Liver (tissue), 9 donors: ENCODE results near the gene CCSER2. TPM values are rescaled to one million over a fixed set of nuclear protein-coding genes. Genes with fewer than 3 reads are reported as not detected.

Source experiments
- DNase-seq: peaks from one replicate; pipeline ENCODE4 v3.0.0-alpha.2; 2017; ENCODE audit warnings: low spot score
- H3K27ac ChIP-seq, 2 donors: one replicate each; pipeline ENCODE4 v1.7.0; 2013; ENCODE audit warnings: inconsistent platforms in 2 of 2, low read length in 2 of 2, control low read depth in 1 of 2, low read depth in 1 of 2, mild to moderate bottlenecking in 1 of 2
- H3K27me3 ChIP-seq, 4 donors: one replicate each; pipeline versions ENCODE4 v1.6.1 to v1.7.0; 2013; ENCODE audit warnings: low read length in 3 of 4, inconsistent platforms in 1 of 4, mild to moderate bottlenecking in 1 of 4, moderate library complexity in 1 of 4; ENCODE audit not compliant: control insufficient read depth in 4 of 4, insufficient read depth in 4 of 4
- H3K36me3 ChIP-seq, 4 donors: one replicate each; pipeline versions ENCODE4 v1.6.1 to v1.7.0; 2013; ENCODE audit warnings: low read length in 3 of 4, mild to moderate bottlenecking in 3 of 4, low read depth in 1 of 4, moderate library complexity in 1 of 4; ENCODE audit not compliant: control insufficient read depth in 4 of 4, insufficient read depth in 3 of 4
- H3K4me1 ChIP-seq, 4 donors: one replicate each; pipeline versions ENCODE4 v1.6.1 to v1.7.0; 2013; ENCODE audit warnings: low read length in 3 of 4, mild to moderate bottlenecking in 3 of 4, moderate library complexity in 1 of 4; ENCODE audit not compliant: control insufficient read depth in 4 of 4, insufficient read depth in 4 of 4
- H3K4me3 ChIP-seq, 3 donors: one replicate each; pipeline versions ENCODE4 v1.6.1 to v1.7.0; 2013; ENCODE audit warnings: low read length in 3 of 3, control low read depth in 1 of 3, low read depth in 1 of 3, mild to moderate bottlenecking in 1 of 3
- H3K9ac ChIP-seq, 2 donors: one replicate each; pipeline ENCODE4 v1.7.0; 2013; ENCODE audit warnings: low read length in 2 of 2, mild to moderate bottlenecking in 2 of 2, moderate library complexity in 2 of 2, control low read depth in 1 of 2, low read depth in 1 of 2
- H3K9me3 ChIP-seq, 4 donors: one replicate each; pipeline versions ENCODE4 v1.6.1 to v1.7.0; 2013; ENCODE audit warnings: low read length in 3 of 4; ENCODE audit not compliant: control insufficient read depth in 4 of 4
- ATF3 ChIP-seq: IDR thresholded peaks from 2 replicates; pipeline ENCODE4 v1.6.1; 2016; ENCODE audit warnings: antibody characterized with exemption
- CTCF ChIP-seq: fragments of 150-350 bp; IDR thresholded peaks from 2 replicates; pipeline ENCODE4 v1.5.1; 2017; ENCODE audit warnings: improper control_type of control experiment, low read depth, low read length; ENCODE audit not compliant: missing input control
- EGR1 ChIP-seq, 2 donors: IDR thresholded peaks; 2 replicates each; pipeline ENCODE4 v1.6.1; 2016 to 2018; ENCODE audit warnings: antibody characterized with exemption in 2 of 2, low read depth in 2 of 2
- FOXA1 ChIP-seq: IDR thresholded peaks from 2 replicates; pipeline ENCODE4 v1.6.1; 2016; ENCODE audit warnings: antibody characterized with exemption
- FOXA2 ChIP-seq: IDR thresholded peaks from 2 replicates; pipeline ENCODE4 v1.6.1; 2016; ENCODE audit warnings: antibody characterized with exemption
- GABPA ChIP-seq, 2 donors: IDR thresholded peaks in 1 of 2; conservative IDR thresholded peaks in 1 of 2; 2 replicates each; pipeline ENCODE4 v1.6.1; 2016; ENCODE audit warnings: antibody characterized with exemption in 2 of 2, mild to moderate bottlenecking in 1 of 2, moderate library complexity in 1 of 2
- HNF4A ChIP-seq, 2 donors: conservative IDR thresholded peaks; 2 replicates each; pipeline ENCODE4 v1.6.1; 2016; ENCODE audit warnings: antibody characterized with exemption in 2 of 2, mild to moderate bottlenecking in 2 of 2
- HNF4G ChIP-seq: IDR thresholded peaks from 2 replicates; pipeline ENCODE4 v1.6.1; 2016; ENCODE audit warnings: antibody characterized with exemption
- MAX ChIP-seq: IDR thresholded peaks from 2 replicates; pipeline ENCODE4 v1.6.1; 2016; ENCODE audit warnings: antibody characterized with exemption
- NR2F2 ChIP-seq: IDR thresholded peaks from 2 replicates; pipeline ENCODE4 v1.6.1; 2016; ENCODE audit warnings: antibody characterized with exemption
- RAD21 ChIP-seq, 2 donors: IDR thresholded peaks; 2 replicates each; pipeline ENCODE4 v1.6.1; 2016; ENCODE audit warnings: antibody characterized with exemption in 2 of 2, mild to moderate bottlenecking in 2 of 2
- REST ChIP-seq: IDR thresholded peaks from 2 replicates; pipeline ENCODE4 v1.6.1; 2016; ENCODE audit warnings: antibody characterized with exemption, mild to moderate bottlenecking
- RXRA ChIP-seq, 2 donors: IDR thresholded peaks; 2 replicates each; pipeline ENCODE4 v1.6.1; 2017 to 2018; ENCODE audit warnings: antibody characterized with exemption in 2 of 2, mild to moderate bottlenecking in 1 of 2
- SP1 ChIP-seq: IDR thresholded peaks from 2 replicates; pipeline ENCODE4 v1.6.1; 2018; ENCODE audit warnings: antibody characterized with exemption, mild to moderate bottlenecking
- TAF1 ChIP-seq: conservative IDR thresholded peaks from 2 replicates; pipeline ENCODE4 v1.6.1; 2016; ENCODE audit warnings: antibody characterized with exemption, mild to moderate bottlenecking
- YY1 ChIP-seq: IDR thresholded peaks from 2 replicates; pipeline ENCODE4 v1.6.1; 2016; ENCODE audit warnings: antibody characterized with exemption, mild to moderate bottlenecking
- WGBS: extraction: QIAGEN DNeasy Blood & Tissue Kit; methylation state at CpG from one replicate; pipeline ENCODE4 v1.1.7; 2013; 5-methylcytosine and 5-hydroxymethylcytosine counted together
- polyA plus RNA-seq, 2 donors: library from polyadenylated mRNA; stranded (reverse) in 1 of 2; unstranded in 1 of 2; fragments of 200-250 nt in 1 of 2; fragments of >200 nt in 1 of 2; fragmentation: Nextera tagmentation in 1 of 2; extraction: Ambion mirVana in 1 of 2; gene quantifications; one replicate each; pipeline versions ENCODE4 v1.2.1 to v1.2.3, GENCODE V29; 2013 to 2015
- total RNA-seq, 2 donors: library from RNA; depleted of rRNA; stranded (reverse); fragments of >200 nt; gene quantifications; one replicate each; pipeline ENCODE4 v1.2.3, GENCODE V29; 2014
- donor health status: healthy.
- donor health status: healthy.
- donor health status: healthy.
- donor health status: healthy.
- donor health status: healthy.

CCSER2 gene
- total and polyA plus RNA-seq, 4 donors, result 5.6 to 18.2 (median 12.1) TPM

- H3K4me1 ChIP-seq, result no peaks in the 10 kb centered on the region
- TF ChIP-seq MAX (no peak), GABPA (IDR thresholded peaks at IDR 0.05 in 1 of 2, conservative IDR thresholded peaks at IDR 0.05 in 1 of 2) (no peak), FOXA1 (no peak), RXRA (IDR thresholded peaks at IDR 0.05) (no peak), YY1 (no peak), HNF4G (no peak), RAD21 (IDR thresholded peaks at IDR 0.05) (no peak), ATF3 (no peak)
- 97% methylated on average over 2 of the region's 2 CpGs for WGBS
Measured at GRCh38 chr10:84292502-84292901, 35.9 kb upstream of the CCSER2 start.

GRCh38 chr10:84293171-84293570 is 35.2 kb upstream of the CCSER2 start:
- Histone ChIP-seq H3K27ac (no peak overlapping the region), H3K4me1 (no peaks in the 10 kb centered on the region), H3K36me3 (no peaks in the 10 kb centered on the region), H3K9ac (no peak overlapping the region), H3K27me3 (no peaks in the 10 kb centered on the region), H3K4me3 (no peak overlapping the region), H3K9me3 (no peaks in the 10 kb centered on the region)
- whole genome bisulfite sequencing, result 90% methylated on average over 1 of the region's 1 CpG
- TF ChIP-seq HNF4A (conservative IDR thresholded peaks at IDR 0.05) (no peak), SP1 (no peak), CTCF (no peak), RXRA (IDR thresholded peaks at IDR 0.05) (no peak), ATF3 (no peak), FOXA2 (no peak), HNF4G (no peak), REST (no peak), RAD21 (IDR thresholded peaks at IDR 0.05) (no peak), FOXA1 (no peak), MAX (no peak), NR2F2 (no peak), EGR1 (IDR thresholded peaks at IDR 0.05; ENCODE audit: low read depth in 2 of 2) (no peak), GABPA (IDR thresholded peaks at IDR 0.05 in 1 of 2, conservative IDR thresholded peaks at IDR 0.05 in 1 of 2) (no peak), TAF1 (no peak)
- no peak for DNase-seq

More at GRCh38 chr10:84292502-84292901, 35.9 kb upstream of the CCSER2 start:
- no peak overlapping the region for H3K27ac ChIP-seq
- no peaks in the 10 kb centered on the region for H3K27me3 ChIP-seq
- H3K36me3 ChIP-seq, result no peaks in the 10 kb centered on the region
- DNase-seq, result no peak
- no peaks in the 10 kb centered on the region for H3K9me3 ChIP-seq
- H3K4me3 ChIP-seq, result no peak overlapping the region
- H3K9ac ChIP-seq, result no peak overlapping the region
